Lower leg skin (tissue), 4 donors: ENCODE data around the gene PIANP. TPM values are rescaled to one million over a fixed set of nuclear protein-coding genes. Genes with fewer than 3 reads are reported as not detected.
A peak's percentile ranks its signal among the peaks of the same experiment; 100 is the strongest.
"Not testable (repeated sequence)": the region's sequence is repeated elsewhere in the genome, so short reads cannot be mapped to it uniquely, and the experiment has no call there.

Experiments used
- DNase-seq, 2 donors: peaks; one replicate each; pipeline ENCODE4 v3.0.0-alpha.2; 2019; ENCODE audit warnings: low spot score in 2 of 2
- H3K4me3 ChIP-seq: fragments of 200-600 bp; sonication (generic); 2 replicates; pipeline ENCODE4 v1.5.1; 2017; ENCODE audit warnings: mild to moderate bottlenecking, low read depth; ENCODE audit not compliant: poor library complexity, severe bottlenecking
- CTCF ChIP-seq, 3 donors: fragments of 450-650 bp; IDR thresholded peaks; one replicate each; pipeline ENCODE4 v1.5.1; 2016; ENCODE audit warnings: antibody characterized with exemption in 3 of 3, mild to moderate bottlenecking in 3 of 3, moderate library complexity in 2 of 3
- POLR2A ChIP-seq, 2 donors: fragments of 450-650 bp; IDR thresholded peaks; one replicate each; pipeline ENCODE4 v1.6.1; 2016 to 2017; ENCODE audit warnings: antibody characterized with exemption in 2 of 2, mild to moderate bottlenecking in 1 of 2, moderate library complexity in 1 of 2
- whole genome bisulfite sequencing, 2 donors: methylation state at CpG; one replicate each; pipeline ENCODE4 v1.1.5; 2018; 5-methylcytosine and 5-hydroxymethylcytosine counted together
- intact Hi-C: fragments of 100-400 bp; cut with DNase I; formaldehyde crosslinking; loops from one replicate; pipeline ENCODE4 v1.15.0; 2023; ENCODE audit warnings: low total_unique reads
- total RNA-seq, 4 donors: library from RNA; depleted of rRNA; stranded (reverse); fragments of >200 nt; gene quantifications; one replicate each; pipeline ENCODE4 v1.1.0, GENCODE V29; 2016

PIANP gene
- not detected for total RNA-seq

- TF ChIP-seq CTCF (IDR thresholded peaks at IDR 0.05) (no peak), POLR2A (IDR thresholded peaks at IDR 0.05) (no peak)
Measured at GRCh38 chr12:6700646-6701051, at the start of gene PIANP. TSS of gene PIANP (minus strand) at chr12:6700815. CDS start at chr12:6698061, 2,754 bp downstream.

GRCh38 chr12:6748761-6749160 lies 48.1 kb upstream of the PIANP start:
- intact Hi-C loops = no loop called here
- TF ChIP-seq CTCF (IDR thresholded peaks at IDR 0.05) = no peak
- TF ChIP-seq POLR2A (IDR thresholded peaks at IDR 0.05) = no peak
- H3K4me3 ChIP-seq = no peak overlapping the region
- 93 to 95% methylated on average over 28 of the region's 28 CpGs for WGBS, 2 donors
- no peak for DNase-seq

More at GRCh38 chr12:6700646-6701051, at the start of gene PIANP:
- intact Hi-C loops = no loop called here
- DNase-seq = peak in 1 of 2 donors; percentile 89
- H3K4me3 ChIP-seq = peak within 1 kb of the TSS; percentile 10
- WGBS, 2 donors = 0% methylated on average over 1 to 4 of the region's 43 CpGs

- H3K4me3 ChIP-seq = no peak overlapping the region
- no peak for TF ChIP-seq CTCF (IDR thresholded peaks at IDR 0.05)
- no peak for TF ChIP-seq POLR2A (IDR thresholded peaks at IDR 0.05)
- whole genome bisulfite sequencing, 2 donors = 69 to 73% methylated on average over 4 of the region's 4 CpGs
- intact Hi-C loops = no loop called here
- no peak for DNase-seq
Measured at GRCh38 chr12:6747216-6747615, 46.6 kb upstream of the PIANP start.

GRCh38 chr12:6745741-6746525 lies 45.3 kb upstream of the PIANP start:
- no peak for DNase-seq
- intact Hi-C loops = no loop called here
- TF ChIP-seq POLR2A (IDR thresholded peaks at IDR 0.05) = no peak
- no peak for TF ChIP-seq CTCF (IDR thresholded peaks at IDR 0.05)
- no peak overlapping the region for H3K4me3 ChIP-seq
- 46 to 66% methylated on average over 13 of the region's 13 CpGs for WGBS, 2 donors

- intact Hi-C loops, DNase-seq, H3K4me3 ChIP-seq: not testable (repeated sequence)
- WGBS, 2 donors = 57 to 59% methylated on average over 7 of the region's 7 CpGs
Measured at GRCh38 chr12:6743300-6743699, 42.7 kb upstream of the PIANP start.

GRCh38 chr12:6742834-6743233 lies 42.2 kb upstream of the PIANP start:
- no peak for DNase-seq
- no peak overlapping the region for H3K4me3 ChIP-seq
- 60 to 72% methylated on average over 3 of the region's 3 CpGs for WGBS, 2 donors
- intact Hi-C loops = no loop called here
- no peak for TF ChIP-seq POLR2A (IDR thresholded peaks at IDR 0.05)
- TF ChIP-seq CTCF (IDR thresholded peaks at IDR 0.05) = no peak

- intact Hi-C loops, H3K4me3 ChIP-seq, DNase-seq: not testable (repeated sequence)
- 67 to 81% methylated on average over 12 of the region's 12 CpGs for WGBS, 2 donors
Measured at GRCh38 chr12:6742080-6742479, 41.5 kb upstream of the PIANP start.
